ENCODE results near the gene ZNF771.
"Not testable (repeated sequence)": the region's sequence is repeated elsewhere in the genome, so short reads cannot be mapped to it uniquely, and the experiment has no call there.

Gene ZNF771

GRCh38 chr16:30446203-30446595 is 38.8 kb downstream of the ZNF771 start:
- Histone ChIP-seq H3K79me2 (ENCODE audit: insufficient read depth, low read length) (peaks cover 28% of the 10 kb centered on the region), H3K9me2 (replicated peaks; ENCODE audit: insufficient read depth, low read length) (no peaks in the 10 kb centered on the region), H3K27ac (ENCODE audit: low read depth, low read length) (peak overlapping the region; percentile 37; the same call in 1 of the 2 replicates), H3K9me3 (ENCODE audit: insufficient read depth, low read length) (no peaks in the 10 kb centered on the region), H3K36me3 (ENCODE audit: low read length) (peaks cover 23% of the 10 kb centered on the region), H3F3A (ENCODE audit: insufficient read depth) (peaks cover 50% of the 10 kb centered on the region), H2AFZ (ENCODE audit: low read depth, low read length, severe bottlenecking) (no peak overlapping the region), H3K4me2 (ENCODE audit: low read depth, low read length, poor library complexity, severe bottlenecking) (peak overlapping the region; percentile 91), H4K20me1 (ENCODE audit: low read depth, low read length) (peaks cover 17% of the 10 kb centered on the region; the same call in 1 of the 2 replicates), H3K9ac (ENCODE audit: low read length) (peak overlapping the region; percentile 84), H3K27me3 (ENCODE audit: low read length) (no peaks in the 10 kb centered on the region), H3K4me3 (ENCODE audit: insufficient read depth, low read length, poor library complexity, severe bottlenecking) (peak overlapping the region; percentile 81)
- TF ChIP-seq EZH2phosphoT487 (conservative IDR thresholded peaks at IDR 0.05; ENCODE audit: low read length) (no peak), CTCF (IDR thresholded peaks at IDR 0.05; ENCODE audit: insufficient read depth, low read length, poor library complexity, severe bottlenecking) (no peak)

GRCh38 chr16:30447512-30448226 is 40.3 kb downstream of the ZNF771 start:
- Histone ChIP-seq H3K9ac (ENCODE audit: low read length) (no peak overlapping the region), H4K20me1 (ENCODE audit: low read depth, low read length) (peaks cover 17% of the 10 kb centered on the region; the same call in 1 of the 2 replicates), H3K36me3 (ENCODE audit: low read length) (peaks cover 23% of the 10 kb centered on the region), H3K27me3 (ENCODE audit: low read length) (no peaks in the 10 kb centered on the region), H3K9me2 (replicated peaks; ENCODE audit: insufficient read depth, low read length) (no peaks in the 10 kb centered on the region), H3K79me2 (ENCODE audit: insufficient read depth, low read length) (peaks cover 28% of the 10 kb centered on the region), H3K4me3 (ENCODE audit: insufficient read depth, low read length, poor library complexity, severe bottlenecking) (no peak overlapping the region), H2AFZ (ENCODE audit: low read depth, low read length, severe bottlenecking) (no peak overlapping the region), H3K4me2 (ENCODE audit: low read depth, low read length, poor library complexity, severe bottlenecking) (no peak overlapping the region), H3K9me3 (ENCODE audit: insufficient read depth, low read length) (no peaks in the 10 kb centered on the region), H3K27ac (ENCODE audit: low read depth, low read length) (peak overlapping the region; percentile 49), H3F3A (ENCODE audit: insufficient read depth) (peaks cover 47% of the 10 kb centered on the region)
- no peak for TF ChIP-seq CTCF (IDR thresholded peaks at IDR 0.05; ENCODE audit: insufficient read depth, low read length, poor library complexity, severe bottlenecking)
- TF ChIP-seq EZH2phosphoT487 (conservative IDR thresholded peaks at IDR 0.05; ENCODE audit: low read length) = no peak

- H3K4me2 ChIP-seq (ENCODE audit: low read depth, low read length, poor library complexity, severe bottlenecking) = no peak overlapping the region
- peaks cover 11% of the 10 kb centered on the region for H3K36me3 ChIP-seq (ENCODE audit: low read length)
- peaks cover 11% of the 10 kb centered on the region; the same call in 1 of the 2 replicates for H4K20me1 ChIP-seq (ENCODE audit: low read depth, low read length)
- H3K79me2 ChIP-seq (ENCODE audit: insufficient read depth, low read length) = peaks cover 26% of the 10 kb centered on the region
- peaks cover 47% of the 10 kb centered on the region for H3F3A ChIP-seq (ENCODE audit: insufficient read depth)
- H3K9me2 ChIP-seq (replicated peaks; ENCODE audit: insufficient read depth, low read length) = no peaks in the 10 kb centered on the region
- H3K27ac ChIP-seq (ENCODE audit: low read depth, low read length) = no peak overlapping the region
- TF ChIP-seq EZH2phosphoT487 (conservative IDR thresholded peaks at IDR 0.05; ENCODE audit: low read length) (no peak), CTCF (IDR thresholded peaks at IDR 0.05; ENCODE audit: insufficient read depth, low read length, poor library complexity, severe bottlenecking) (no peak)
- H2AFZ ChIP-seq (ENCODE audit: low read depth, low read length, severe bottlenecking) = no peak overlapping the region
- H3K27me3 ChIP-seq (ENCODE audit: low read length) = no peaks in the 10 kb centered on the region
- no peak overlapping the region for H3K4me3 ChIP-seq (ENCODE audit: insufficient read depth, low read length, poor library complexity, severe bottlenecking)
- H3K9me3 ChIP-seq (ENCODE audit: insufficient read depth, low read length) = no peaks in the 10 kb centered on the region
- H3K9ac ChIP-seq (ENCODE audit: low read length) = no peak overlapping the region
Observed at GRCh38 chr16:30449116-30449435, 41.7 kb downstream of the ZNF771 start.

GRCh38 chr16:30452709-30453580 is 45.5 kb downstream of the ZNF771 start:
- H3K27ac ChIP-seq (ENCODE audit: low read depth, low read length) = peak overlapping the region; percentile 98
- H3K4me2 ChIP-seq (ENCODE audit: low read depth, low read length, poor library complexity, severe bottlenecking) = peak overlapping the region; percentile 84

More at GRCh38 chr16:30452709-30453580, 45.5 kb downstream of the ZNF771 start:
- peak overlapping the region; percentile 71 for H3K9ac ChIP-seq (ENCODE audit: low read length)
- H3F3A ChIP-seq (ENCODE audit: insufficient read depth) = peaks cover 71% of the 10 kb centered on the region
- peak overlapping the region; percentile 40 for H3K4me3 ChIP-seq (ENCODE audit: insufficient read depth, low read length, poor library complexity, severe bottlenecking)
- not testable (repeated sequence) for H3K27me3 ChIP-seq (ENCODE audit: low read length); H3K36me3 ChIP-seq (ENCODE audit: low read length); H4K20me1 ChIP-seq (ENCODE audit: low read depth, low read length); H3K9me2 ChIP-seq (replicated peaks; ENCODE audit: insufficient read depth, low read length); H2AFZ ChIP-seq (ENCODE audit: low read depth, low read length, severe bottlenecking); H3K9me3 ChIP-seq (ENCODE audit: insufficient read depth, low read length)
- H3K79me2 ChIP-seq (ENCODE audit: insufficient read depth, low read length) = peaks cover 16% of the 10 kb centered on the region; the same call in 1 of the 2 replicates

All from SU-DHL-6 (cell line).